Posterior cingulate gyrus (tissue), 11 donors: ENCODE results near the gene SYNPO2L.

Source experiments
- DNase-seq, 10 donors: peaks; one replicate each; pipeline versions ENCODE4 v3.0.0 to v3.0.0-alpha.2; 2020 to 2021; ENCODE audit warnings: mixed read lengths in 3 of 10
- intact Hi-C: fragments of 100-400 bp; cut with DNase I; formaldehyde crosslinking; loops from one replicate; pipeline ENCODE4 v1.15.1; 2023

Gene SYNPO2L

DNA sequence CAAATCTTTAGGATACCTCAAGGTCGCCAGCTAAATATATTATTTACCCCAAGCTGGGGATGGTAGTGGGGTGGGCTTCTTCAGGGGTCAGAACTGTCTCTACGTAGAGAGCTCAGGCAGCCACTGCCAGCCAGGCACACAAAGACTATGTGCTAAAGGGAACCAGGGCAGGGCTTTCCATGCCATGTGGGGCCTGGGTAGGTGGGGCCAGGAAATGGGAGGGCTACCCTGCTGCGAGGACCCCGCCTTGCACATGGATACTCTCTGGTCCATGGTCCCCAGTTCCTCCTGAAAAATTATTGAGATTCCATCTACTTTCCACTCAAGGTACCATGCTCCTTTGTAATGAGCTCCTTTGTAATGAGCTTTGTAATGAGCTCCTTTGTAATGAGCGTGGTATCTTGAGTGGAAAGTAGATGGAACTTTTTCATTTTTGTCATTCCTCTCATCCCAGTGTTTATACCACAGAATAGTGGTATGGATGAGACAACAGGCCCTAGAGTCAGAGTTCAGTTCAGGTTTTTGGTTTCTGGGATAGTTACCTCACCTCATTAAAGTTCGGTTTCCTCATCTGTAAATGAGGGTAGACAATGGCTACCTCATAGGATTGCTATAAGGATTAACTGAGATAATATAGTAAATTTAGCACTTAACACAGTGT lies 5.8 kb downstream of the SYNPO2L start:
- no peak for DNase-seq
- intact Hi-C loops = no loop called here

DNA sequence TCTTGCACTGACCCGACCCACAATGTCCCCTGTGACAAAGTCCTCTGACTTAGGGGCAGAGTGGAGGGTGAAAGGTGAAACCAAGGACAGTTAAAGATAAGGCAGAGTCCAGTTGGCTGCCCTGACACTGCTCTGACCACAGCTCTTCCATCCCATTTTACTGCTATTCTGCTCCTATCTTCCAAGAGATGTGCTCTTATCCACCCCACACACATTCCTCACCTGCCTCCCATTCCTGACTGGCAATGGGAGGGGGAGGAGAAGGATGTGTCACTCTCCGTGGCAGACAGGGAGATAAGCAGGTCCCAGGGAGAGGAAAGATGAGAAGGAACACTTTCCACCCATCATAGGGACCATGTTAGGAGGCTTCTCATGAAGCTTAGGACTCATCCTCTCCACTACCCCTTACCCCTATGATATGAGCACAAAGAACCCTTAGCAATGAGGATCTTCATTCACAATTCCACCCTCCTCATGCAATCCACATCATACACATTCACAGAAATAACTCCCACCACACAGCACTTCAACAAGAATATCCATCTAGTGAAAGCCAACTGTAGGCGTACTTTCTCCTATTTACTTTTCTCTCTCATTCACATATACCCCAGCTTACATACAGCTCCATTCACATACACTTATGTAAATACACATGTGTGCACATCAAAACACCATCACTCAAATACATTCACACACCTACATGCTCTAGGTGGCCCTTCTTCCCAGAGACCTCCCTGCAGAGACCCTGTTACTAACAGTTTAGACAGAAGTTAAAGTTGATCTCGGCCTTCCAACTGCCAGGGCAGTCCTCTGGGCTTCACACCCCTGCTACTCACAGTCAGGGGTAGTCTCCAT lies 6.6 kb downstream of the SYNPO2L start:
- intact Hi-C loops = no loop called here
- no peak for DNase-seq

DNA sequence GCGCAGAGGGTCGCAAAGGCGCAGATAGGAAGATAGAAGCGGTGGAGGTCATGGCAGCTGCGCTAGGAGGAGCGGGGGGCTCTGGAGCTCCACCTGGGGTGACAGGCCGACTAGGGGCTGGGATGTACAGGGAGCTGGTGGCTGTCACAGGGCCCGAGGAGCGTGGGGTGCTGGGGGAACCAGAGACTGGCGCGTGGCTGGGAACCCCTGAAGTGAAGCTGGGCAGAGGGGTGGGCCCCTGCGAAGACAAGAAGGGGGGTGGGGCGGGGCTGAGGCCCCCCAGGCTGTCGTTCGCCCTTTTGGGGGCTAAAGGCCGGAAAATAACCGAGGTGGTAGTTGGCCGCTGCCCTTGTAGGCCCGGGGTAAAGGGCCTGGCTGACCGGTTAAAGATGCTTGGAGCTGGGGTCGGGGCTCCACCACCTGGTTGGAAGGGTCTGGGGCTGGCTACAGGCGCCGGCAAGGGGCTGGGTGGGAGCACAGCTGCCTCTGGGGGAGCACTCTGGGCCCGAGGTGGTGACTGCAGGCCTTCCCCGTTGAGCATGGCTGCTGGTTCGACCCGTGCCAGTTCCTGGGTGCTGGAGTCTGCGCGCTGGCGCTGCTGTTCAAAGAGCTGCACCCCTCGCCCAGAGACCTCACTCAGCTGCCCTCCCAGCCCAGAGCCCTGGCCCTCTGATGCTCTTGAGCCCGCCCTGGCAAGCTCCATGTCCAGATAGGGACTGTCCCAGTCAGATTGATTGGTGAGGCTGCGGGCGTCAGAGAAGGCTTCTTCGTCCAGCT lies 7.8 kb downstream of the SYNPO2L start:
- intact Hi-C loops = no loop called here
- peak in 5 of 10 donors; percentile 11 to 86 (median 79) for DNase-seq

DNA sequence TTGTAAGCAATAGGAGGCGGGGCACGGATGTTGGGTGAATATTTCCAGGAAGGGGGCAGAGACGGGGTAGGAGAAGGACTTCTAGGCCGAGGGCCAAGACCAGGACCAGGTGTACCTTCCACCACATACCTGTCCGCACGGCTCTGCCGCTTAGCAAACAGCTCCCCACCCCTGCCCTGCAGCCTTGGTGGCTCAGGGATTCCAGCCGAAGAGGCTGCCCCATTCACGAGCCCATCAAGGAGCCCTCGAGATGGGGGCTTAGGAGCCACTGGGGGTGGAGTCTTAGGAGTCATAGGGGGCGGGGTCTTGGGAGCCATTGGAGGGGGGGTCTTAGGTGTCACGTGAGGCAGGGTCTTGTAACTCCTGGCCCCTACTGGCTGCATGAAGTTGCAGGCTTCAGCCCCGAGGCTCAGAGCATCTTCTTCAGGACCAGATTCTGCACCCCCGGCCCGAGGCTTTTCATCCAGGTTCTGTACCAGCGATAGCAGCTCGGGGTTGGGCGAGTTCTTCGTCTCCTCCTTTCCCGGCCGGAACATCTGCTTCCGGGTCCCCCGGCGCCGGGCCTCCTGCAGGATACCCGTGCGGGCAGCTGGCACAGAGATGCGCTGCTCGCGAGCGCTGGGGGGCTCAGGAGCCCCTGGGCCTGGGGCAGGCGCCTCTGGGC lies 8.5 kb downstream of the SYNPO2L start:
- DNase-seq = peak; percentile 46 to 96 (median 72)
- intact Hi-C loops = no loop called here

DNA sequence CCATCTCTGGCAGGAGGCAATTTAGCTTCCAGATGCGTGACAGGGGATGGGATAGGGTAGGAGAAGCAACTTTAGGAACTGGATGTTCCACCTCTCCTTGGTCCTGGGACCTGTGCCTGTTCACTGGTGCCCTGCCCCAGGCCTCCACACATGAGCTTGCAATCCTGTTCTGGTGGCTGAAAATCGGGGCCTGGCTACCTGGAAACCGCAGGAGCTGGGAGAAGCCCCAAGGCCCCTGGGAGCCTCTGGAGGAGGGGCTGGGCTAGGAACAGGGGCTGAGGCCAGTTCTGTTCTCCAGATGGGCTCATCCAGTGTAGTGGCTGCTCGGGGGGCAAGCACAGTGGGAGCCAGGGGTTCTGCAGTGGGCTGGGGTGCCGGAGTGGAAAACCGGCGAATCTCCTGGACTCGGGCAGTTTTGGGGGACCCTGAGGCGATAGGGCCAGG lies 9.2 kb downstream of the SYNPO2L start:
- intact Hi-C loops = no loop called here
- DNase-seq = peak in 1 of 10 donors; percentile 76

DNA sequence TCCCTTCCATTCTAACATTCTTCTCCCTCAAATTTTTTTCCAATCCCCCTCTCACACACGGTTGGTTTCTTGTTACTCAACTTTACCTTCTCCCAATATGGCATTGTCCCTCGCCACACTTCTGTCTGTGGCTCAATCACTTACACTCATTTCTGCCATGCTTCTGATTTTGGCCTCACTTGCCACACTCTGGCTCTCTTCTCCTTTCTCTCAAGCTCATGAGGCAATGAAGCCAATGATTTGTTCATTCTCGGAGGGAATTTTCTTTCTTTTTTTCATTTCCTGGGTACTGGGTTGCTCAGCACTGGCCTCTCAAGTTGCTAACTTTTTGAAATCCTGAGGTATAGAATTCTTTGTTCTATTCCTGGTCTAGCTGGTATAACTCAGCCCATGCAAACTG lies 10.6 kb downstream of the SYNPO2L start:
- intact Hi-C loops = no loop called here

DNA sequence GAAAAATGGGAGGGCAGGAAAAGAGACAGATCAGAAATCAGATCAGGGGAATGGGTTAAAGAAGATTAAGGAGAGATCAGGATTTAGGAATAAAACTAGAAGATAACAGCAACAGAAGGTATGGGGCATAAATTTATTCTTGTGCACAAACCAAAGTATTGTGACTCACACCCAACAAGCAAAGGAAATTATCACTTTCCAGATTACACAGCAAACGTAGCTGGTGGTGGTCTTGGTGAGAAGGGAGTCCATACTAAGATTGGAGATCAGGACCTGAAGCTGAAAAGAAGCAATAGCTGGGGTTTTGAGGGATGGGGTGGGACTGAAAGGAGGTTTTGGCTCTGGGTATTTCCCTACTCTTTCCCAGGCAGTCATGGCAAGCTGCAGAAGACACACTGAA lies 11.1 kb downstream of the SYNPO2L start:
- intact Hi-C loops = loop anchor here (1.0 to 5.0 kb wide), 2 partner anchors 115 to 382 kb away; no protein-coding TSS in a partner anchor
- no peak for DNase-seq

More for the DNA sequence above, 10.6 kb downstream of the SYNPO2L start:
- no peak for DNase-seq

DNA sequence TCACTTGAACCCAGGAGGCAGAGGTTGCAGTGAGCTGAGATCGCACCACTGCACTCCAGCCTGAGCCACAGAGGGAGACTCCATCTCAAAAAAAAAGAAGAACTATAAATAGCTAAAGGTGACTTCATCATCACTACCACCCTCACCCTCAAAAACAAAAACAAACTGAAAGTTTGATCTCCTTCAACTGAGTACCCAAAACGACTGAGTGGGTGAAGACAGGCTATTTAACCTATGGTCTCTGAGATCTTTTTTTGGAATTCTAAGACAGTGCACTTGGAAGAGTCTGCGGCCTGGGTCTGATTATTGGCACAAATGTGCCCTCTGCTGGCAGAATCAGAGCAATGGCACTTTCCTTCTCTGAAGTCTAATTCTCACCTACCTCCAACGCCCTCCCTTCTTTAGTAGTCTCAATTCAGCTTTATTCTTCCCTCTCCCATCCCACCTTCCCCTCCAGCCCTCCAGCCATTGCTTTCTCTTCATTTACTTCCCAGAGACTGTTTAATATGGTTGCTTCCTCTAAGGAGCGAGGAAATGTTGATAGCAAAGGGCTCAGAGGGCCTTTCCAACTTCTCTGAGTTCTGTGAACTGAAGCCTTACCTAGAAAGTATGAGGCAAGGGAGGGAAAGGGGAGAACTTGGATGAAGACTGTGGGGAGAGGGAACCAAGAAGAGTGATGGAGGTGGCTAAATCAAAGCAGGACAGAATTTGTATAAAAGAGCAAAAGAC lies 11.7 kb downstream of the SYNPO2L start:
- intact Hi-C loops = loop anchor here (1.0 to 5.0 kb wide), 2 partner anchors 115 to 382 kb away; no protein-coding TSS in a partner anchor
- peak in 7 of 10 donors; percentile 55 to 94 (median 61) for DNase-seq

DNA sequence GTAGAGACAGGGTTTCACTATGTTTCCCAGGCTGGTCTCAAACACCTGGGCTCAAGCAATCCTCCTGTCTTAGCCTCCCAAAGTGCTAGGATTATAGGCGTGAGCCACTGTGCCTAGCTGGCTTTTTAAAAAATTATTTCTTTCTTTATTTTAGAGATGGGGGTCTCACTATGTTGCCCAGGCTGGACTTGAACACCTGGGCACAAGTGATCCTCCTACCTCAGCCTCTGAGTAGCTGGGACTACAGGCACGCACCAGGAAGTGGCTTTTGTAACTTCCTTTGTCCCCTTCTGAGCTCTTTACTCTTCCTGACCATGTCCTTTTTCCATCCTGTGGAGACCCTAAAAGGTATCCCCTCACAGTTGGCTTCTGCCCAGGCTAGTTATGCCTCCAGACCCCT lies 12.5 kb downstream of the SYNPO2L start:
- intact Hi-C loops = loop anchor here (5.0 kb wide), 1 partner anchor 381 kb away; no protein-coding TSS in a partner anchor

DNA sequence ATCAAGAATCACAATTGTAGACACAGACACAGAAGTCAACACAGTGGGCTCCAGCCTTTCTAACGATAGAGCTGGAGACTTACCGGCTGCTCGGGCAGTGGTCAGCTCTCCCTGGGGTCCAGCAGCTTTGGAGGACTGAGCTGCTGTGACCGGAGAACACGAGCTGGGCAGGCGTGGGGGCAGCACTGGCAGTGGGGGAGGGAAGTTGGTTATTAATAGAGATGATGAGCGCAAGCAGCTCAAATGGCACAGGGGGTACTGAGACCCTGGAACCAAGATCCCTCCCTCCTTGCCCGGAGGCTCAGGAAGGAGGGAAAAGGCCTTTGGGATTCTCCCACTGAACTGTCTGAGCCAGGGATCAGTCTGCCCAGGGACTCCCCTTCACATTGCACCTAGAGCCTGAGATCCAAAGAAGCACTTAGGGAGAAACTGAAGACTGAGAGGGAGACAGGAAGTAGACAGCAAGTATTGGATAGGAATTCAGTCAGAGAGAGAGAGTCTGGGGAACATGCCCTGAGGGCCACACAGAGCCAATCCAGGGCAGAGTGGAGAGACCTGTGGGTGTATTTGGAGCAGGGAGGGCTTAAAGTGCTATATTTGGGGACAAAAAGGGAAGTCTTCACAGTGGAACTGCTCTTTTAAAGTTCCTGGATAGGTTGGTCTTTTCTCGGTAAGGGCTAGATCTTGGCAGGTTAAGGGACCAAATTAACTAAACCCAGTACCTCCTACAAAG lies 14.3 kb downstream of the SYNPO2L start, which contains the start of gene MYOZ1:
Gene MYOZ1, minus strand, starts transcription at position 147 of the 733 bp plus-strand sequence. CDS start 1,457 bp downstream, outside the sequence.
- peak in 1 of 10 donors; percentile 48 for DNase-seq
- intact Hi-C loops = loop anchor here (5.0 kb wide), 1 partner anchor 379 kb away; no protein-coding TSS in a partner anchor

More for the DNA sequence above, 12.5 kb downstream of the SYNPO2L start:
- DNase-seq = no peak

DNA sequence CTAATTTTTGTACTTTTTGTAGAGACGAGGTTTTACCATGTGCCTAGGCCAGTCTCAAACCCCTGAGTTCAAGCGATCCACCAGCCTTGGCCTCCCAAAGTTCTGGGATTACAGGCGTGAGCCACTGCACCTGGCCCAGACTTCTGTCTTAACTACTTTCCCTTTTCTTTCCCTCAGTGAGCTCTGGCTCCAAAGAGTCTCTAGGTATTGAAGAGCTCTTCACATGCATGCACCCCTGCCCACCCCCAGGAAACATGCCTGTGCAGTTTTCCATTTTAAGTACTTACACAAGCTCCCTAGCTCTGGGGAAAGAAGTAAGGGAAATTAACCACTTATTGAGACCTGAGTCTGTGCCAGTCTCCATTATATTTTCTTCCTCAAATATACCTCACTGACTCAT lies 16.5 kb downstream of the SYNPO2L start:
- DNase-seq = no peak
- intact Hi-C loops = no loop called here

DNA sequence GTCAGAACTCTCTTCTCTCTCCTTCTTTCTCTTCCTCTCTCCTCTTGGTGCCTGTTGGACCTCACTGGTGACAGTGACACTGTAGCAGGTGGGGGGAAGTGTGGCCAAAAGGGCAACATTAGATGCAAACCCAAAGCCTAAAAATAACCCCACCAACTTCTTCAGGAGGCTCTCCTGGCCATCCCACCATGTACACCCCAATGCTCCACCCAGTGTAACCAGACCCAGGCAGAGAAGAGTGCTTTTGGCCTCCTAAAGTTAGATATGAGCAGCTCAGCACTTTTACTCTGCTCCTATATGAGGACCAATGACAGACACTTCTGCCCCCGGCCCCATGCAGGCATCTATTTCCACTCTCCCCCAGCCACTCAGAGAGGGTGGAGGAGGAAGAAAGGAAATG lies 20.0 kb downstream of the SYNPO2L start:
- intact Hi-C loops = no loop called here
- no peak for DNase-seq

DNA sequence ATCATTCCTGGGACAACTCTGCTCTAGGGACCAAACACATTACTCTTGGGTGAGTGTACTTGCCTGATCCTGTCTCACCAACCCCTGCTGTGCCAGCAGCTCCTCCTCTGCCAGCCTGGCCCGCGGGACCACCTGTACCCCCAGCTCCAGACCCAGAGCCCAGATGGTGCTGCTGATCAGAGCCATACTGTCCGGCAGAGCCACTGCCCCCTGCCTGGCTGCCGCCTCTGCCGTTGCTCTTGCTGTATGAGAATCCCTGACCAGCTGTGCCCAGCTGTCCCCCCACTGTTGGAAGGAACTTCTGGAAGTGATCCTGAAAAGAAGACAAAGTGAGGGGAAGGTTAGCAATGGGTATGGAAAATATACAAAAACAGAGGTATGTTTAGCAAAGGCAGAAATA lies 21.4 kb downstream of the SYNPO2L start:
- intact Hi-C loops = no loop called here

DNA sequence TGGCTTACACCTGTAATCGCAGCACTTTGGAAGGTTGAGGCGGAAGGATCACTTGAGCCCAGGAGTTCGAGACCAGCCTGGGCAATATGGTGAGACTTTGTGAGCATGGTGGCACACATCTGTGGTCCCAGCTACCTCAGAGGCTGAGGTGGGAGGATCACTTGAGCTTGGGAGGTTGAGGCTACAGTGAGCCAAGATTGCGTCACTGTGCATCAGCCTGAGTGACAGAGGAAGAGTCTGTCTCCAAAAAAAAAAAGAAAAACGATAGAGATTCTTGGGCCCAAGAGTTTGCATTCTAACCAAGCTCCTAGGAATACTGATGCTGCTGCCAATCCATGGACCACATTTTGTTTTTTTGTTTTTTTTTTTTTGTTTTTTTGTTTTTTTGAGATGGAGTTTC lies 26.7 kb downstream of the SYNPO2L start:
- DNase-seq = no peak
- intact Hi-C loops = loop anchor here (5.0 kb wide), 1 partner anchor 102 kb away; no protein-coding TSS in a partner anchor

More for the DNA sequence above, 21.4 kb downstream of the SYNPO2L start:
- peak in 2 of 10 donors; percentile 55 to 75 for DNase-seq

DNA sequence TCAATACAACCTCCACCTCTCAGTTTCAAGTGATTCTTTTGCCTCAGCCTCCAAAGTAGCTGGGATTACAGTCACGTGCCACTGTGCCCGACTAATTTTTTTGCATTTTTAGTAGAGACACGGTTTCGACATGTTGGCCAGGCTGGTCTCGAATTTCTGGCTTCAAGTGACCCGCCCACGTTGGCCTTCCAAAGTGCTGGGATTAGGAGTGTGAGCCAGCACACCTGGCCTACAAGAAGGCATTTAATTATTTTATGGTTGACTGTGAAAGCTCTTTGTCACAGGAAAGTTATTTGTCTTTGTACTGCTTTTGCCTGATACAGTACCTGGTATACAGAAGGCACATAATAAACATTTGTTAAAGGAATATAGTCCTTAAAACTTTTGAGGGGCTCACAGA lies 27.4 kb downstream of the SYNPO2L start:
- intact Hi-C loops = loop anchor here (5.0 kb wide), 1 partner anchor 101 kb away; no protein-coding TSS in a partner anchor
- peak in 1 of 10 donors; percentile 40 for DNase-seq

DNA sequence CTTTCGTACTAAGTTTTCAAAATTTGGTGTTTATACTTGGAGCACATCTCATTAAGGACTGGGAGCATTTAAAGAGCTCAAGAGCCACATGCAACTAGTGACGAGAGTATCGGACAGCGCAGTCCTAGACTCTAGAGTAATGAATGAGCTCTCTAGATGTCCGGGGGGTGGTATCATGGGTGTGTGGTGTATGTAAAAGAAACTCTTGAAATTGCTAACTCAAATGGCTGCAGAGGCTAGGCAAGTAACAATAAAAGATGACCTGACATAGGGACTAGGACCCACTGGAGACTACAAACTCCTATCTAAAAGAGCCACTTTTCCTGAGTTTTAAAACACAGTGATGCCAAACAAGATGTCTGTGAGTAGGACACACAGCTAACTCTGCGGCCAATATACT lies 28.5 kb downstream of the SYNPO2L start:
- no peak for DNase-seq
- intact Hi-C loops = loop anchor here (5.0 kb wide), 1 partner anchor 100 kb away; no protein-coding TSS in a partner anchor

DNA sequence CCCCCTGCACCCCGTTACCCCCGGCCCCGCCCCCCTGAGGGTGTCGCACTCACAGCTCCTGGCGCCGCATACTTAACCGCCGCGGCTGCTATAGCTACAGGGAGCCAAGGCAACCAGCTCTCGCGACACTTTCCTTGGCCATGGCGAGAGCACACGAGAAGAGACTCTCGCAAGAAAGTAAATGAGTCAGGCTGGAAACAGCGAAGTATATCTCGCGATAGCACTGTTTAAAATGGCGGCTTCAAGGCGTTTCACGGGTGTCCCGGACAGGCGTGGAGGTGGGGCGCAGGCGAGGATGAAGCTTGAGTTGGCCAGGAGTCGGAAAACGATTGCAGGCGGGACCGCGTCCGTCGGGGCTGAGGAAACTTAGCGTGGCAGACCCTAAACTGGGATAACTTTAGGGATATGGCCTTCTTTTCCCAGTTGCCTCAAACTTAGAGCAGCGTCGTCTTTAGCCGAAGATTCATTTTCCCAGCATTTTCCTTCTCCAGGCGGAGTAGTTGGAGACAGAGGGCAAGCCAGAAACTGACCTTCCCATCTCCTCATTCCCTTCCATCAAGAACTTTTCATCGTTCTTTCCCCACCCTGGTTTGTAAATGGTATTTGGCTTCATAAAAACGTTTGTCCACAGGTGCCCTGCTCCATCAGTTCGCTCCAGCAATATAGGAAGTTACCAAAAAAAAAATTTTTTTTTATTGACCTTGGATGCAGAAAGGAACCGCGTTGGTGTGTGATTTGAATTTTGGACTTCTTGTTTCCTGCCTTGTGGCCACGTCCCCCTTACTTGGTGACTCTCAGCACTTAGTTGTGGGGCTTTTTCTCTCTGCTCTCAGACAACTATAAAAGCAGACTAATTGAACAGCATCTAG lies 29.7 kb downstream of the SYNPO2L start:
- intact Hi-C loops = loop anchor here (5.0 kb wide), 1 partner anchor 99 kb away; no protein-coding TSS in a partner anchor

More for the DNA sequence above, 29.7 kb downstream of the SYNPO2L start:
- peak; percentile 70 to 98 (median 84) for DNase-seq
